Natural killer cell treated with Interleukin-12 subunit alpha and Interleukin-12 subunit beta and Interleukin-15 and Interleukin-18, amount 100 ng/mL, for 72 hours (primary cell): ENCODE data around the gene COPB2. TPM values are rescaled to one million over a fixed set of nuclear protein-coding genes. Genes with fewer than 3 reads are reported as not detected.
A peak's percentile ranks its signal among the peaks of the same experiment; 100 is the strongest.

Experiments used
- ATAC-seq, 2 donors: fragments of 150-1000 bp; cut with Tn5 transposase in 1 of 2; sonication (Bioruptor Pico), chemical (Tn5 transposase) in 1 of 2; 2 replicates each; pipeline ENCODE4 v1.10.0; 2021
- DNase-seq: peaks from one replicate; pipeline ENCODE4 v3.0.0; 2022; ENCODE audit warnings: low spot score
- H3K27ac Mint-ChIP-seq, 2 donors: 1 replicate in 1 of 2; 2 replicates in 1 of 2; pipeline ENCODE4 v1.8.0; 2022; ENCODE audit warnings: mixed read lengths in 2 of 2, mild to moderate bottlenecking in 1 of 2, moderate library complexity in 1 of 2
- H3K27me3 Mint-ChIP-seq, 2 donors: 1 replicate in 1 of 2; 2 replicates in 1 of 2; pipeline ENCODE4 v1.8.0; 2022; ENCODE audit warnings: mixed read lengths in 2 of 2
- H3K36me3 Mint-ChIP-seq: one replicate; pipeline ENCODE4 v1.8.0; 2022; ENCODE audit warnings: mixed read lengths
- H3K4me1 Mint-ChIP-seq, 2 donors: 1 replicate in 1 of 2; 2 replicates in 1 of 2; pipeline ENCODE4 v1.8.0; 2022; ENCODE audit warnings: low read depth in 2 of 2, mixed read lengths in 2 of 2, mild to moderate bottlenecking in 1 of 2
- H3K4me3 Mint-ChIP-seq: one replicate; pipeline ENCODE4 v1.8.0; 2022; ENCODE audit warnings: mixed read lengths
- H3K9me3 Mint-ChIP-seq: 2 replicates; pipeline ENCODE4 v1.8.0; 2022; ENCODE audit warnings: mixed read lengths
- total RNA-seq, 2 donors: library from RNA; stranded (reverse); gene quantifications; one replicate each; pipeline ENCODE4 v1.2.3, GENCODE V29; 2022

Gene COPB2
- total RNA-seq, 2 donors from 2014 or later, result 97.6 to 125 TPM

- H3K27me3 Mint-ChIP-seq, result peaks cover 22 to 26% of the 10 kb centered on the region in 2 donors
- peak; percentile 87 for DNase-seq
- H3K36me3 Mint-ChIP-seq, result no peaks in the 10 kb centered on the region
- no peaks in the 10 kb centered on the region for H3K9me3 Mint-ChIP-seq
- peak overlapping the region; percentile 38 for H3K4me3 Mint-ChIP-seq
- peak; percentile 94 to 95 for ATAC-seq
- H3K27ac Mint-ChIP-seq, result no peak overlapping the region
- H3K4me1 Mint-ChIP-seq, result peaks cover 6 to 9% of the 10 kb centered on the region in 2 donors
Measured at GRCh38 chr3:139329364-139329850, 60.0 kb downstream of the COPB2 start.

DNA sequence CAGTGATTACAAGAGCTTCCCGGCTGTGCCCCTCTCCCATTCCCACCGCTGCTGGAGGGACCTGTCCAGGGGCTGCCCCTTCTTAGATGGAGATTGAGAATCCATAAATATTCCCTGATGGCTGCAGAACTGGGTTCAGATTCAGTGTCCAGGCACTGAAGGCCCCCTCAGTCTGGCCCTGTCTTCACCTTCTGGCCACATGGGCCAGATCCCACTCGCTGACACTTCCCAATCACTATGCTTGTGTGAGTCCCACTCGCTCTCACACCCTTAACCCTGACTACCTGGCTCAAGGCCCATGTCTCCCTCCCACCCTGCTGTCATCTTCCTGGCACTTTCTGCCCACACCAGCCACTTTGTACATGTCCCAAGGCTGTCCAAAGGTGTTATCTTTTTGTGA is 61.1 kb downstream of the COPB2 start:
- H3K27me3 Mint-ChIP-seq, result peaks cover 19 to 20% of the 10 kb centered on the region in 2 donors
- H3K4me1 Mint-ChIP-seq, result peaks cover 6 to 9% of the 10 kb centered on the region in 2 donors
- H3K4me3 Mint-ChIP-seq, result no peak overlapping the region
- DNase-seq (no peak), ATAC-seq (no peak)
- no peak overlapping the region for H3K27ac Mint-ChIP-seq
- H3K9me3 Mint-ChIP-seq, result no peaks in the 10 kb centered on the region
- H3K36me3 Mint-ChIP-seq, result no peaks in the 10 kb centered on the region

GRCh38 chr3:139327861-139328260 is 61.6 kb downstream of the COPB2 start:
- H3K27ac Mint-ChIP-seq, result no peak overlapping the region
- H3K9me3 Mint-ChIP-seq, result no peaks in the 10 kb centered on the region
- H3K4me1 Mint-ChIP-seq, result peaks cover 6 to 9% of the 10 kb centered on the region in 2 donors
- DNase-seq, result no peak
- H3K4me3 Mint-ChIP-seq, result no peak overlapping the region
- ATAC-seq, result no peak
- peaks cover 17 to 18% of the 10 kb centered on the region in 2 donors for H3K27me3 Mint-ChIP-seq
- H3K36me3 Mint-ChIP-seq, result no peaks in the 10 kb centered on the region

- Mint-ChIP-seq H3K4me1 (peaks cover 6 to 9% of the 10 kb centered on the region in 2 donors), H3K36me3 (no peaks in the 10 kb centered on the region), H3K9me3 (no peaks in the 10 kb centered on the region), H3K27ac (no peak overlapping the region), H3K4me3 (no peak overlapping the region), H3K27me3 (peaks cover 13 to 14% of the 10 kb centered on the region in 2 donors)
- no peak for ATAC-seq
- no peak for DNase-seq
Measured at GRCh38 chr3:139327231-139327630, 62.2 kb downstream of the COPB2 start.

DNA sequence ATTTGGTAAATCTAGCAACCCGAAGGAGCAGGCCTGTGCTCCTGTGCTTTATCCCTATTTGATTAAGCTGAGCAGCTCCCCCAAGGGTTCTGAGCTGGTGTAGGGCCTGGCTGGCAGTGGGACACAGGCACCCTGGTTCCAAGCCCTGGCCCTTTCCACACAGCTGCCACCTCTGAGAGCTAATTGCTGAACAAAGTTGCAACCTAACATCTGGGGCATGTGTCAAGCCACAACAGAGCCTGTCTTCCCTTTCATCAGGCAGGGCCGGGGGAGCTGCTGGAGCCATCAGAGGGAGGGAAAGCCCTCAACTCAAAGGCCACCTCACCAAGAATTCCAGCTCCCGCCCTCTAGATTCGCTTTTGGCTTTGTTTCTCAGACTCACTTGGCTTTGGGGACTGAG is 62.7 kb downstream of the COPB2 start:
- peaks cover 6 to 9% of the 10 kb centered on the region in 2 donors for H3K4me1 Mint-ChIP-seq
- peaks cover 9 to 10% of the 10 kb centered on the region in 2 donors for H3K27me3 Mint-ChIP-seq
- H3K4me3 Mint-ChIP-seq, result no peak overlapping the region
- no peaks in the 10 kb centered on the region for H3K9me3 Mint-ChIP-seq
- ATAC-seq, result no peak
- H3K27ac Mint-ChIP-seq, result no peak overlapping the region
- DNase-seq, result no peak
- H3K36me3 Mint-ChIP-seq, result no peaks in the 10 kb centered on the region

DNA sequence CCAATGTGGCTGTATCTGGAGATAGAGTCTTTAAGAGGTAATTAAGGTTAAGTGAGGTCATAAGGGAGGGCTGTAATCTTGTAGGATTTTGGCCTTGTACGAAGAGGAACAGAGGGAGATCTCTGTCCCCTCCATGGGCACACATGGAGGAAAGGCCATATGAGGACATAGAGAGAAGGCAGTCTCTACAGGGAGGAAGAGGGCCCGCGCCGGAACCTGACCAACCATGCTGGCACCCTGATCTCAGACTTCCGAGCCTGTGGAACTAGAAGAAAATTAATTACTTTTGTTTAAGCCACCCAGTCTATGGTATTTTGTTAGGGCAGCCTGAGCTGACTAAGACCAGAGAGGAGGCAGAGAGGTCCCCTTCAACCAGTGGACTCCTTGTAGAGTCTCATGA is 63.3 kb downstream of the COPB2 start:
- H3K9me3 Mint-ChIP-seq, result no peaks in the 10 kb centered on the region
- H3K27me3 Mint-ChIP-seq, result peaks cover 7 to 13% of the 10 kb centered on the region in 2 donors
- H3K27ac Mint-ChIP-seq, result no peak overlapping the region
- H3K4me3 Mint-ChIP-seq, result no peak overlapping the region
- H3K36me3 Mint-ChIP-seq, result no peaks in the 10 kb centered on the region
- DNase-seq (no peak), ATAC-seq (no peak)
- peaks cover 6 to 9% of the 10 kb centered on the region in 2 donors for H3K4me1 Mint-ChIP-seq

- H3K4me1 Mint-ChIP-seq, result peaks cover 6 to 9% of the 10 kb centered on the region in 2 donors
- no peaks in the 10 kb centered on the region for H3K36me3 Mint-ChIP-seq
- DNase-seq, result no peak
- H3K27me3 Mint-ChIP-seq, result peaks cover 6 to 14% of the 10 kb centered on the region in 2 donors
- H3K27ac Mint-ChIP-seq, result no peak overlapping the region
- H3K9me3 Mint-ChIP-seq, result no peaks in the 10 kb centered on the region
- no peak for ATAC-seq
- H3K4me3 Mint-ChIP-seq, result no peak overlapping the region
Measured at GRCh38 chr3:139325551-139325950, 63.9 kb downstream of the COPB2 start.

DNA sequence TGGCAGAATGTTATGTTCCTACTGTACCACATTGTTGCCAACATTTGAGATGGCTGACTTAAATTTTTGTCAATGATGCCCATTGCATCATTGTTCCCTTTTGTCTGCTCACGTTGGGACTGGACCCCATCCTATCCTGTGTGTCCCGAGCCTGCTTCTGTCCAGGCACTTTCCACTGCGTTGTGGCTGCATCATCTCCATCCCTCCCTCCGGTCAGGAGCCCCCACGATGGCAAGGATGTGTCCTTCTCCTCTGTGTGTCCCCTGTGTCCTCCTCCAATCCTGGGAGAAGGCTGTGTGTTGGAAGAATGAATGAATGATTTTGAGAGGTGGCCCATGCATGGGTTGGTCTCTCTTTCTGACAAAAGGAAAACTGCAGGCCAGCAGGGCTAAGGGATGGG is 65.0 kb downstream of the COPB2 start:
- Mint-ChIP-seq H3K27ac (no peak overlapping the region), H3K4me3 (no peak overlapping the region), H3K27me3 (peaks cover 5 to 14% of the 10 kb centered on the region in 2 donors), H3K9me3 (no peaks in the 10 kb centered on the region), H3K36me3 (no peaks in the 10 kb centered on the region), H3K4me1 (peaks cover 2 to 6% of the 10 kb centered on the region in 2 donors)
- ATAC-seq (no peak), DNase-seq (no peak)

DNA sequence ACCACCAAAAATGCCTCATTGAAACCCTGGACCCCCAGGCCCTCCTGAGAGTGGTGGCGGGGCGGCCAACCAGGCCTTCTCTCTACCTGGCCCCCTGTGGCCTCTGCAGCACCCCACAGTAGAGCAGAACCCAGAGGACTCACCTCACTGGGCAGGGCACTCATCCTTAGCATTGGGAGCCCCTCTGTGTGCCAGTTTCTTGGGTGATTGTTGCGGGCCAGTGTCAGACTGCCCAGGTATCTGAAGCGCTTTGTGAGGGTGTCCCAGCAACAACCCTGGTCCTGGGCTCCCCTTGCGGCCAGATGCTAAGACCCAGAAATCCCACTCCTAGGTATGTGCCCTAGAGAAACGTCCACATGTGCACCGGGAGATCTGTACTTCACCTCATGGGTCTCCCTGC is 66.3 kb downstream of the COPB2 start:
- ATAC-seq (no peak), DNase-seq (peak; percentile 32)
- Mint-ChIP-seq H3K9me3 (no peaks in the 10 kb centered on the region), H3K27ac (no peak overlapping the region), H3K4me1 (no peaks in the 10 kb centered on the region), H3K27me3 (peaks cover 11 to 14% of the 10 kb centered on the region in 2 donors), H3K36me3 (no peaks in the 10 kb centered on the region), H3K4me3 (no peak overlapping the region)

DNA sequence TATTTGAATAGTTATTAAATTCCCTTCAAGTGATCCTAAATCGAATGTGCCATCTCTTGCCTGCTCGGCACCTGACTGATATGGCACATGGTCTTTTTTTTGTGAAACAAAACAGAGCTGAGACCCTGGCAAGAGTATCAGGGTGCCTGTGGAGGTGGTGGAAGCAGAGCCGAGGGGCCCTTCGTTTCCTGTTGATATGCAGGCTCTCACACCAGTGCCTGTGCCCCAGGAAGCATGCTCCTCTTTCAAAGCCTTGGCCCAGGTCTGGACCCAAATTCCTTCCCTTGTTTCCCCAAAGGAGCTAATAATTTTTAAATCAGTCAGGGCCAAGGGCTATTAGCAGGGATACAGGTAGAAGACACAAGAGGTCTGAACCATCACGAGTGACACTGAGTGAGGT is 67.1 kb downstream of the COPB2 start:
- H3K4me1 Mint-ChIP-seq, result no peaks in the 10 kb centered on the region
- H3K36me3 Mint-ChIP-seq, result no peaks in the 10 kb centered on the region
- peak; percentile 39 for DNase-seq
- no peak overlapping the region for H3K4me3 Mint-ChIP-seq
- no peaks in the 10 kb centered on the region for H3K9me3 Mint-ChIP-seq
- ATAC-seq, result no peak
- no peak overlapping the region for H3K27ac Mint-ChIP-seq
- peaks cover 11 to 14% of the 10 kb centered on the region in 2 donors for H3K27me3 Mint-ChIP-seq

DNA sequence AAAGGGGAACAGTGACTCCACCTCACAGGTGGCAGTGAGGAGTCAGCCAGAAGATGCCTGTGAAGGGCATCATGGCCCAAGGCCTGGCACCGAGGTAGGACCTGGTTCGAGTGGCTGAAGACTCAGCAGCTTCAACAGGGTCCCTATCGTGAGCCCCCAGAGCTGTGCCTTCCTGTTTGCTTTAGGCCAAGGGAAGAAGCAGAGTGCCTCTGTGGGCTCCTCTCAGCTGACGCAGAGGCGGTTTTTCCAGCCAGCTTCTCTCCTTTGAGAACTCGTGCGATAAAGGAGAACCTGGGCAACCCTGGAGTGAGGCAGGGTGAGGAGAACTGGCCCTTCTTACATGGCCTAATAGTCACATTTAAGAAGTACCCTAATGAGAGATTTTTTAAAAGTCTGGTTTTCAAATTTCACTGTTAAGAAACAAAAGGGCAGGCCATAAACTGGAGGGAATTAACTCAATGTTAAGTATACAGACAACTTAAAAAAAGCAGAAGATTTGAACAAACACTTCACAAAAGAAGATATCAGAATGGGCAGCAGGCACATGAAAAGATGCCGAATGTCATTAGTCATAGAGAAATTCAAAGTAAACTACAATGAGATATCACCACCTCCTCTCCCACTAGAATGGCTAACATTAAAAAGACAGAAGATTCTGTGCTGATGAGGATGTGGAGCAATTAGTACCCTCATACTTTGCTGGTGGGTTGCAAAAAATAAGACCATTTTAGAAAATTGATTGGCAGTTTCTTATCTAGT is 68.7 kb downstream of the COPB2 start:
- DNase-seq, result peak; percentile 54
- Mint-ChIP-seq H3K9me3 (no peaks in the 10 kb centered on the region), H3K4me3 (no peak overlapping the region), H3K27me3 (peaks cover 18 to 25% of the 10 kb centered on the region in 2 donors), H3K4me1 (no peaks in the 10 kb centered on the region), H3K27ac (no peak overlapping the region), H3K36me3 (no peaks in the 10 kb centered on the region)
- no peak for ATAC-seq

- H3K27me3 Mint-ChIP-seq, result peaks cover 22 to 31% of the 10 kb centered on the region in 2 donors
- ATAC-seq, result no peak
- peak; percentile 51 for DNase-seq
- H3K36me3 Mint-ChIP-seq, result no peaks in the 10 kb centered on the region
- no peaks in the 10 kb centered on the region for H3K9me3 Mint-ChIP-seq
- no peaks in the 10 kb centered on the region for H3K4me1 Mint-ChIP-seq
- H3K27ac Mint-ChIP-seq, result no peak overlapping the region
- H3K4me3 Mint-ChIP-seq, result no peak overlapping the region
Measured at GRCh38 chr3:139319428-139320402, 69.7 kb downstream of the COPB2 start.

GRCh38 chr3:139318826-139319225 is 70.6 kb downstream of the COPB2 start:
- Mint-ChIP-seq H3K9me3 (no peaks in the 10 kb centered on the region), H3K4me1 (no peaks in the 10 kb centered on the region), H3K27me3 (peaks cover 25 to 31% of the 10 kb centered on the region in 2 donors), H3K36me3 (no peaks in the 10 kb centered on the region), H3K27ac (no peak overlapping the region), H3K4me3 (no peak overlapping the region)
- no peak for DNase-seq
- no peak for ATAC-seq

GRCh38 chr3:139318431-139318816 is 71.0 kb downstream of the COPB2 start:
- Mint-ChIP-seq H3K36me3 (no peaks in the 10 kb centered on the region), H3K27me3 (peaks cover 29 to 35% of the 10 kb centered on the region in 2 donors), H3K4me1 (no peaks in the 10 kb centered on the region), H3K9me3 (no peaks in the 10 kb centered on the region), H3K4me3 (no peak overlapping the region), H3K27ac (no peak overlapping the region)
- no peak for ATAC-seq
- DNase-seq, result peak; percentile 1
